ENCODE results near the gene ADCY6. TPM values are rescaled to one million over a fixed set of nuclear protein-coding genes. Genes with fewer than 3 reads are reported as not detected.

Gene ADCY6
- total and polyA plus RNA-seq, 12 donors: 20.8 to 55.3 (median 31.0) TPM

DNA sequence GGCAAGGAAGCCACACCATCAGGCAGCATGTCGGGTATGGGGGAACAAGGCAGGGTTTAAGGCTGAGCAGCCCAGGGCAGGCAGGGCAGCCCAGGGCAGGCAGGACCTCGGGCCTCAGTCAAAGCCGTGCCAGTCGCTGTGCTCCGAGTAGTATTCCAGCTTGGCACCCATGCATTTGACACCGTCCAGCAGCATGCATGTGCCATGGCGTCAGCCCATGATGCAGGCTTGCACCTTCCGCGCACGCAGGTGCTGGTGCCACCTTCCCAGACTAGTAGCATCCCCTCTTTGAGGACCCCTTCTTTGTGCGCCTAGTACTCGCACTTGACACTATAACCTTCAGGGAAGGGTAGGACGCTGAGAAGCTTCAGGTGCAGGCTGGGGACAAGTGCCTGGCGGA lies 11.6 kb upstream of the ADCY6 start:
- intact Hi-C loops (cut with DNase I): no loop called here
- no peak for DNase-seq
- H3K27ac ChIP-seq: no peak overlapping the region
- WGBS, 4 donors: 59 to 85% (median 71%) methylated on average over 3 to 14 of the region's 14 CpGs
- H3K36me3 ChIP-seq (replicated peaks in 1 of 2): no peaks in the 10 kb centered on the region
- H3K4me3 ChIP-seq: no peak overlapping the region
- no peaks in the 10 kb centered on the region for H3K4me1 ChIP-seq (replicated peaks in 1 of 2)
- no peaks in the 10 kb centered on the region for H3K9me3 ChIP-seq (replicated peaks in 1 of 3)
- TF ChIP-seq POLR2A (IDR thresholded peaks at IDR 0.05): no peak
- TF ChIP-seq, protein P1, sequence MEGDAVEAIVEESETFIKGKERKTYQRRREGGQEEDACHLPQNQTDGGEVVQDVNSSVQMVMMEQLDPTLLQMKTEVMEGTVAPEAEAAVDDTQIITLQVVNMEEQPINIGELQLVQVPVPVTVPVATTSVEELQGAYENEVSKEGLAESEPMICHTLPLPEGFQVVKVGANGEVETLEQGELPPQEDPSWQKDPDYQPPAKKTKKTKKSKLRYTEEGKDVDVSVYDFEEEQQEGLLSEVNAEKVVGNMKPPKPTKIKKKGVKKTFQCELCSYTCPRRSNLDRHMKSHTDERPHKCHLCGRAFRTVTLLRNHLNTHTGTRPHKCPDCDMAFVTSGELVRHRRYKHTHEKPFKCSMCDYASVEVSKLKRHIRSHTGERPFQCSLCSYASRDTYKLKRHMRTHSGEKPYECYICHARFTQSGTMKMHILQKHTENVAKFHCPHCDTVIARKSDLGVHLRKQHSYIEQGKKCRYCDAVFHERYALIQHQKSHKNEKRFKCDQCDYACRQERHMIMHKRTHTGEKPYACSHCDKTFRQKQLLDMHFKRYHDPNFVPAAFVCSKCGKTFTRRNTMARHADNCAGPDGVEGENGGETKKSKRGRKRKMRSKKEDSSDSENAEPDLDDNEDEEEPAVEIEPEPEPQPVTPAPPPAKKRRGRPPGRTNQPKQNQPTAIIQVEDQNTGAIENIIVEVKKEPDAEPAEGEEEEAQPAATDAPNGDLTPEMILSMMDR (IDR thresholded peaks at IDR 0.05): no peak
- no peaks in the 10 kb centered on the region for H3K27me3 ChIP-seq

DNA sequence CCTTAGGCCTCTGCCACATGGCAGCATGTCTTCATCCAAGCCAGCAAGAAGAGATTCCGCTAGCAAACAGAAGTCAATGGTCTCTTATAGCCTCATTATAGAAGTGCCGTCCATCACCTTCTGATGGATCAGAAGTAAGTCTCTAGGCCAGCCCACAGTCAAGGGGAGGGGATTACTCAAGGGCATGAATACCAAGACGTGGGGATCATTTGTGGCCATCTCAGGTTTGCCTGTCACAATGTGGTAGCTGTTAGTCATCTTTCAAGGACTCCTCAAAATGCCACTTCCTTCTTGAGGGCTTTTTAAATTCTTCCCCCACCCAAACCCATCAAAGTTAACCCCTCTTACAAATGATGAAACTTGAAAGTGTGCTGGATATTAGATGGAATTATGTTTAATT lies 8.1 kb upstream of the ADCY6 start:
- 52 to 69% (median 57%) methylated on average over 3 of the region's 3 CpGs for WGBS, 4 donors
- DNase-seq: no peak
- no peaks in the 10 kb centered on the region for H3K9me3 ChIP-seq (replicated peaks in 1 of 3)
- H3K4me3 ChIP-seq: no peak overlapping the region
- H3K27ac ChIP-seq: no peak overlapping the region
- H3K27me3 ChIP-seq: no peaks in the 10 kb centered on the region
- no peak for TF ChIP-seq POLR2A (IDR thresholded peaks at IDR 0.05)
- TF ChIP-seq, protein P1 (IDR thresholded peaks at IDR 0.05): no peak
- no peaks in the 10 kb centered on the region for H3K4me1 ChIP-seq (replicated peaks in 1 of 2)
- intact Hi-C loops (cut with DNase I): loop anchor here in 1 of 2 donors (2.0 kb wide), 1 partner anchor 44 kb away; no protein-coding TSS in a partner anchor
- no peaks in the 10 kb centered on the region for H3K36me3 ChIP-seq (replicated peaks in 1 of 2)

DNA sequence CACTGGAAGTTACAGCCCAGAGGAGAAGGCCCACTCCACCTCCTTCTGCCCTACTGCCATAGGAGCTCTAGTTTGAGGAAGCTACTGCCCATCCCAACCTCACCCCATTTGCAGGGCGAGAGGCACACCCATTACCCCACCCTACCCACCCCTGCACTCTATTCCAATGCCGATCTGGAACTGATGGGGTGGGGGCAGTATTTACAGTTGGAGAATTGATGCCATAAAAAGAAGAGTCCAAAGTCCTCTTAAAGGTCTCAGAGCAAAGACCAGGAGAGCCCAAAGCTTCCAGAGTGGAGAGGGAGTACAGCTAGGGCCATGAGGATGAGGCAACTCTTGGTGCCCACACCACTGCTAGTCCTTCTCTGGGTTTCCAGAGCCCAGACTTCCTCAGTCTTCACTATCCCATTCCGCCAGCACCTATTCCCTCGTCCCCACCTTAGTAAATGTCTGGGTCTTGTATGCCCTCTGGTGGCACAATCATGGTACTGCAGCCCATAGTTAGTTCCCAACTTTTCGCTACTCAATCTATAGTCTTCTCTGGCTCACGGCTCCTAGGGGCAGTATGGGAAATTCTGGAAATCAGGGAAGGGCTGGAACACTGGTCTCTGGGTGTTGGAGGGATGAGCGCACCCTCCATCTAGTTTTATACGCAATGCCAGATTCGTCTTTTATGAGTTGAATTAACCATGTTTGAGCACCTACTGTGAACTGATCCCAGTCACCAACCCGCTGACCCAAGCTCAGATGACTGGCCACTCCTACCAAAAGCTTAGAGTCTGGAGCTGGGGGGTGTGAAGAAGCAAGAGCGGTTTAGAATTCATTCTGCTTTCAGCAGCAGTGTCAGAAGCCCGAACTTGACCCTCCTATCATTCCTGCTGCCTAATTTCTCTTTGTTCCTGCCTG lies 6.9 kb upstream of the ADCY6 start:
- Histone ChIP-seq H3K27ac (no peak overlapping the region), H3K36me3 (replicated peaks in 1 of 2) (no peaks in the 10 kb centered on the region), H3K4me1 (replicated peaks in 1 of 2) (no peaks in the 10 kb centered on the region), H3K4me3 (no peak overlapping the region), H3K9me3 (replicated peaks in 1 of 3) (no peaks in the 10 kb centered on the region), H3K27me3 (no peaks in the 10 kb centered on the region)
- TF ChIP-seq, protein P1 (IDR thresholded peaks at IDR 0.05): peak; percentile 93 to 98 (median 98)
- no peak for TF ChIP-seq POLR2A (IDR thresholded peaks at IDR 0.05)
- peak; percentile 49 to 91 (median 76) for DNase-seq
- WGBS, 4 donors: 18 to 23% (median 21%) methylated on average over 11 to 12 of the region's 12 CpGs
- intact Hi-C loops (cut with DNase I): loop anchor here in 1 of 2 donors (2.0 kb wide), 1 partner anchor 43 kb away; no protein-coding TSS in a partner anchor

DNA sequence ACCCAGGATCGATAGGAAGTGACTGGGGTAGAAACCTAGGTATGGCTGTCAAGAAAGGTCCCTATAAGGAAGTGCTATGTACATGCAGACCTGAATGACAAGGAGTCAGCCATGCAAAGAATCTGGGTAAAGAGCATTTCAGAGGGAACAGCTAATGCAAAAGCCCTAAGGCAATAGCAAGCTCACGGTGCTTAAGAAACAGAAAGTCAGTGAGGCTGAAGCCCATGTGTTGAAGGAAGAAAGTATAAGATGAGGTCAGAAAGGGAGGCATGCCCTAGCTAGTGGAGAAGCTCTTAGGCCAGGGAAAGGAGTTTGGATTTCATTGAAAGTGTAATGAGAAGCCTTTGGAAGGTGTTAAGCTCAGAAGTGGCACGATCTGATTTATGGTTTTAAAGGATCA lies 6.0 kb upstream of the ADCY6 start:
- Histone ChIP-seq H3K4me1 (replicated peaks in 1 of 2) (peaks cover 0 to 1% of the 10 kb centered on the region in 2 donors), H3K36me3 (replicated peaks in 1 of 2) (no peaks in the 10 kb centered on the region), H3K4me3 (no peak overlapping the region), H3K27me3 (no peaks in the 10 kb centered on the region), H3K9me3 (replicated peaks in 1 of 3) (no peaks in the 10 kb centered on the region), H3K27ac (no peak overlapping the region)
- 88 to 93% (median 89%) methylated on average over 3 of the region's 3 CpGs for WGBS, 4 donors
- intact Hi-C loops (cut with DNase I): loop anchor here in 1 of 2 donors (5.0 kb wide), 1 partner anchor 43 kb away; no protein-coding TSS in a partner anchor
- TF ChIP-seq, protein P1 (IDR thresholded peaks at IDR 0.05): no peak
- no peak for TF ChIP-seq POLR2A (IDR thresholded peaks at IDR 0.05)
- no peak for DNase-seq

Data from adrenal gland (tissue), 12 donors.